ENCODE measurements around the gene PCYT2.
A peak's percentile ranks its signal among the peaks of the same experiment; 100 is the strongest.

DNA sequence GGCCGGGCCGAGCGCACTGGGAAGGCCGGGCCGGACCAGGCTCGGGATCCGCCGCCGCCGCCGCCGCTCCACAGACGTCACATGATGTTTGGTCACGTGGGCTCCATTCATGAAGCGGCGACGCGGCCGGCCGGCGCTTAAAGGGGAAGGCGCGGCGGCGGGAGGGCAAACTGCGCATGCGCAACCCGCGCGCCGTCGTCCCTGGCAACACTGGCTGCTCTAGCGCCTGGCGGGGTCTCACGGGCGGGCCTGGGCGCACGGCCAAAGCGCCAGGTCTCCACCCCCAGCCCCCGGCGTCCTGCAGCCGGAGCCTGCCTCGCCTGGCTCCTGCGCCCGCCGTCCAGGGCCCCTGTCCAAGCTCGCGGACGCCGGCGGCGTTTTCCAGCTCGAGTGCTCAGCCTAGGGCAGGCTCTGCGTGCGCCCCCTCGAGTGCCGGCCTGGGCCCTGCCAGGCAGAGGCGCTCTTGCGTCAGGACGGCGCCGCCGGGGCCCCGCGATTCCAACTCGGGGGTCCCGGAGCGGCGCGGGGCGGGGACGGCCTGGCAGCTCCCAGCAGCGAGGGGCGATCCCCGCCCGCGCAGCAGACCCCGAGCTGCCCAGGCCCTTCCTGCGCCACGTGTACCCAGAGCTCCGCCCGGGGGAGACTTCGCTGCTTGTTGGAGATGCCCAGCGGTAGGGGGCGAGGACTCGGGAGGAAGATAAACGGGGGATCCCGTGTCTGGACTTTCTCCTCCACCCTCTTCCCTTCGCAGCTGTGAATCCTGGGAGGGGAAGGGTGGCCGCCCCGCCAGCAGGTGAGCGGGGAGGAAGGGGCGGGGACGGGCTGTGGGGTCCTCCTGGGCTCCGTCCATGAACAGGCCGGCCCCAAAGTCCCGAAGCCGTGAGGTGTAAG is 16.7 kb upstream of the PCYT2 start, which contains the start of gene MAFG:
- peak; percentile 79 for TF ChIP-seq ZFX (IDR thresholded peaks at IDR 0.05)
- peak; percentile 24 for TF ChIP-seq POLR2A (IDR thresholded peaks at IDR 0.05; ENCODE audit: borderline replicate concordance, extremely low read depth, insufficient read depth, insufficient read length)
- TF ChIP-seq, protein P1, sequence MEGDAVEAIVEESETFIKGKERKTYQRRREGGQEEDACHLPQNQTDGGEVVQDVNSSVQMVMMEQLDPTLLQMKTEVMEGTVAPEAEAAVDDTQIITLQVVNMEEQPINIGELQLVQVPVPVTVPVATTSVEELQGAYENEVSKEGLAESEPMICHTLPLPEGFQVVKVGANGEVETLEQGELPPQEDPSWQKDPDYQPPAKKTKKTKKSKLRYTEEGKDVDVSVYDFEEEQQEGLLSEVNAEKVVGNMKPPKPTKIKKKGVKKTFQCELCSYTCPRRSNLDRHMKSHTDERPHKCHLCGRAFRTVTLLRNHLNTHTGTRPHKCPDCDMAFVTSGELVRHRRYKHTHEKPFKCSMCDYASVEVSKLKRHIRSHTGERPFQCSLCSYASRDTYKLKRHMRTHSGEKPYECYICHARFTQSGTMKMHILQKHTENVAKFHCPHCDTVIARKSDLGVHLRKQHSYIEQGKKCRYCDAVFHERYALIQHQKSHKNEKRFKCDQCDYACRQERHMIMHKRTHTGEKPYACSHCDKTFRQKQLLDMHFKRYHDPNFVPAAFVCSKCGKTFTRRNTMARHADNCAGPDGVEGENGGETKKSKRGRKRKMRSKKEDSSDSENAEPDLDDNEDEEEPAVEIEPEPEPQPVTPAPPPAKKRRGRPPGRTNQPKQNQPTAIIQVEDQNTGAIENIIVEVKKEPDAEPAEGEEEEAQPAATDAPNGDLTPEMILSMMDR (IDR thresholded peaks at IDR 0.05 in 2 of 3, conservative IDR thresholded peaks at IDR 0.05 in 1 of 3; ENCODE audit: borderline replicate concordance in 1 of 3, insufficient read depth in 1 of 3, low read depth in 2 of 3, low read length in 2 of 3), result peak in 2 of 3 experiments; percentile 65 to 69; a peak in 5 of 6 replicates
- no peak for TF ChIP-seq RAD21 (IDR thresholded peaks at IDR 0.05; ENCODE audit: low read depth)
